SJCRH30 (cell line): Measurements from ENCODE around the gene IL21. TPM values are rescaled to one million over a fixed set of nuclear protein-coding genes. Genes with fewer than 3 reads are reported as not detected.
"Not testable (repeated sequence)": the region's sequence is repeated elsewhere in the genome, so short reads cannot be mapped to it uniquely, and the experiment has no call there.

ENCODE experiments used
- DNase-seq, 2 experiments: peaks; one replicate each; pipeline ENCODE4 v3.0.0-alpha.2; 2015 to 2020
- H3K27ac ChIP-seq: fragments of 250-450 bp; sonication (Bioruptor Pico); 2 replicates; pipeline ENCODE4 v1.5.1; 2020; ENCODE audit warnings: mild to moderate bottlenecking, moderate library complexity
- H3K27me3 ChIP-seq: fragments of 250-450 bp; sonication (Bioruptor Pico); 2 replicates; pipeline ENCODE4 v1.5.1; 2020; ENCODE audit warnings: mild to moderate bottlenecking, moderate library complexity
- H3K36me3 ChIP-seq: fragments of 250-450 bp; sonication (Bioruptor Pico); 2 replicates; pipeline ENCODE4 v1.5.1; 2020; ENCODE audit warnings: mild to moderate bottlenecking, moderate library complexity
- H3K4me1 ChIP-seq: fragments of 250-450 bp; sonication (Bioruptor Pico); 2 replicates; pipeline ENCODE4 v1.5.1; 2020; ENCODE audit warnings: mild to moderate bottlenecking, moderate library complexity
- H3K4me3 ChIP-seq: fragments of 250-450 bp; sonication (Bioruptor Pico); 2 replicates; pipeline ENCODE4 v1.5.1; 2020; ENCODE audit warnings: mild to moderate bottlenecking, moderate library complexity
- H3K9me3 ChIP-seq: fragments of 250-450 bp; sonication (Bioruptor Pico); replicated peaks from 2 replicates; pipeline ENCODE4 v1.5.1; 2020; ENCODE audit warnings: mild to moderate bottlenecking, moderate library complexity
- total RNA-seq: library from RNA; depleted of rRNA; stranded (reverse); fragments of >200 nt; shearing (Covaris generic); gene quantifications from 2 replicates; pipeline ENCODE4 v1.2.3, GENCODE V29; 2014; rRNA removed

IL21 gene
- not detected in 2 replicates for total RNA-seq

DNA sequence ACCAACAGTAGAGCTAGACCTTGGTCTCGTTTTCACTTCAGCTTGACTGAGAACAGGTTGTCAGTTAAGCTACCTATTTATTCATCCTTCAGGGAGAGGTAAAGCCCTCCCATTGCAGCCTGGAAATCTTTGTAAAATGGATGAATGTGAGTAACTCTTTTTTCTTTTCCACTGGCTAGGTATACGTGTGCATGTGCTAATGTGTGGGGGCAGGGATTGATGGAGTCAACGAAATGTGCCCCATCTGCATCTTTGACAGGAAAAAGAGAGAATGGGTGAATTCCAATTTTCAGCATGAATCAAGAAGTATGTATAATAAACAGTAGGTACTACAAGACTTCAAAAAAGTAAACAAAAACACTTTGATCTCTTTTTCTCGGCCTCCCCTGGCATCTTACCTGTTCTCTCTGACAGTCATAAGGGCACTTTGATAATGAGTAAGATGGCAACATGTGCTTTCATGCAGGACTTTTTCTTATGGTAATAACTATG lies at the start of gene IL21:
Gene IL21 (minus strand): TSS at position 51 of the 492 bp plus-strand sequence. CDS start 55 bp downstream, outside the sequence.
- H3K4me1 ChIP-seq, result no peaks in the 10 kb centered on the region
- H3K4me3 ChIP-seq, result no peak within 1 kb of the TSS
- H3K9me3 ChIP-seq, result no peaks in the 10 kb centered on the region
- no peak for DNase-seq
- H3K27ac ChIP-seq, result no peak within 1 kb of the TSS
- H3K36me3 ChIP-seq, result no peaks in the 10 kb centered on the region
- peaks cover 9% of the 10 kb centered on the region; the same call in 1 of the 2 replicates for H3K27me3 ChIP-seq

DNA sequence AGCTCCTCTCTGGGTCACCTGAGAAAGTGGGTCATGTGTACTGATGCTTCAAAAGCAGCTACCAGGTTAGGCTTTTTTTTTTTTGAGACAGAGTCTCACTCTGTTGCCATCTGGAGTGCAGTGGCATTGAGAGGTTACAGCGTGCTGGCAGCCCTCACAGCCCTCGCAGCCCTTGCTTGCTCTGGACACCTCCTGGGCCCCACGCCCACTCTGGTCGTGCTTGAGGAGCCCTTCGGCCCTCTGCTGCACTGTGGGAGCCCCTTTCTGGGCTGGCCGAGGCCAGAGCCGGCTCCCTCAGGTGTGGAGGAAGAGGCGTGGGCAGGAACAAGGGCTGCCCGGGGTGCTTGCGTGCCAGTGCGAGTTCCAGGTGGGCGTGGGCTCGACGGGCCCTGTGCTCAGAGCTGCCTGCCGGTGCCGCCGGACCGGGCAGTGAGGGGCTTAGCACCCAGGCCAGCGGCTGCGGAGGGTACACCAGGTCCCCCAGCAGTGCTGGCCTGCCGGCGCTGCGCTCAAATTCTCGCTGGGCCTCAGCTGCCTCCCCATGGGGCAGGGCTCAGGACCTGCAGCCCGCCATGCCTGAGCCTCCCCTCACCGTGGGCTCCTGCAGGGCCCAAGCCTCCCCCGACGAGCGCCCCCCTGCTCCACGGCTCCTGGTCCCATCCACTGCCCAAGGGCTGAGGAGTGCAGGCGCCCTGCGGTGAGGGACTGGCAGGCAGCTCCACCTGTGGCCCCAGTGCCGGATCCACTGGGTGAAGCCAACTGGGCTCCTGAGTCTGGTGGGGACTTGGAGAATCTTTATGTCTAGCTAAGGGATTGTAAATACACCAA lies 49.3 kb upstream of the IL21 start:
- peaks cover 2% of the 10 kb centered on the region; the same call in 1 of the 2 replicates for H3K4me1 ChIP-seq
- no peaks in the 10 kb centered on the region for H3K36me3 ChIP-seq
- no peak overlapping the region for H3K4me3 ChIP-seq
- no peaks in the 10 kb centered on the region for H3K27me3 ChIP-seq
- no peaks in the 10 kb centered on the region for H3K9me3 ChIP-seq
- no peak for DNase-seq
- H3K27ac ChIP-seq, result no peak overlapping the region

DNA sequence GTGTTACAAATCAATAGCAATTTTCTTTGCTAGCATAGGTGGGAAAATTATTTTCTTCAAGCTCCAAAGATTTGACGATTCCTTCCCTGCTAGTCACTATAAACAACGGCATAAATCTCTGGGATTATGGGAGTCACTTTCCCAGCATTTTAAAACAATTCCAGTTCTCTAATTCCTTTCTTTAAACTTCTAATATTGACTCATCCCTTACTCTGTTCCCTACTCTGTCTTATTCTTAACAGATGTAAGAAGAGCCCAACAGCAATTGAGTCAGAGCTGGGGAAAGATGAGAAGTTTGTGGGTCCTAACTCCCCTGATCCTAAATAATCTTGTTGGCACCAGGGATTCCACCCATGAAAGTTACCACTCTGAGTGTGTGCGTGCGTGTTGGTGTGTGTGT lies 47.4 kb upstream of the IL21 start:
- Histone ChIP-seq H3K27me3 (no peaks in the 10 kb centered on the region), H3K9me3 (no peaks in the 10 kb centered on the region), H3K27ac (no peak overlapping the region), H3K4me1 (peaks cover 2% of the 10 kb centered on the region; the same call in 1 of the 2 replicates), H3K4me3 (no peak overlapping the region), H3K36me3 (no peaks in the 10 kb centered on the region)
- DNase-seq, result no peak

DNA sequence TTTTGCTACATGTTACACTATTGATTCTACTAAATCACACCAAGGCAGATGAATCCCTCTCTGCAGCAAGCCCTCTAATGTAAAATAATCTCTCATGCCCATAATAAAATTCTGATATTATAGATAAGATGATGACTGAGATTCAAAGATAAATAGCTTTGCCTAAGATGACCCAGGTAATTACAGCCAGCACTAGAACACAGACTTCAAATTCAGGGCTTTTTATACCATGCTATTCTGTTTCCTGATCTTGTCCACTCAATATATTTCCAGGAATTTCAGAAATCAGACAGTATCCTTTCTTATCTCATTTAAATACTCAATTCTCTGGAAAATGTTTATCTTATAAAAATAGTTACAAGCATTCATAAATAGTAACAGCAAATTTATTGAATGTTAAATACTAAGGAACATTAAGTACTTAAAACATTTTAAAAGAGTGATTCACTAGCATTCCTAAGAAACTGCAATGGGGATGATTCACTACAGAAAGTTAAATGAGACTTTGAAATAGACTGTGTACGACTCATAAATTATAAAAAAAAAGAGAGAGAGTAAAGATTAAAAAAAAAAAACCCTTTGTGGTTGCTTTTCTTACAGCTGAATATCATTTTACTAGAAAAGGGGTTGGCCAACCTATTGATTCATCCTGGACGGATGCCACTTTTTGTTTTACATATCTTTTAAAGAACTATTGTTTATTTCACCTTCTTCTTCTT lies 45.8 kb upstream of the IL21 start:
- H3K27me3 ChIP-seq, result no peaks in the 10 kb centered on the region
- H3K27ac ChIP-seq, result no peak overlapping the region
- H3K36me3 ChIP-seq, result no peaks in the 10 kb centered on the region
- no peak overlapping the region for H3K4me3 ChIP-seq
- no peak for DNase-seq
- H3K4me1 ChIP-seq, result peaks cover 2% of the 10 kb centered on the region; the same call in 1 of the 2 replicates
- no peaks in the 10 kb centered on the region for H3K9me3 ChIP-seq

DNA sequence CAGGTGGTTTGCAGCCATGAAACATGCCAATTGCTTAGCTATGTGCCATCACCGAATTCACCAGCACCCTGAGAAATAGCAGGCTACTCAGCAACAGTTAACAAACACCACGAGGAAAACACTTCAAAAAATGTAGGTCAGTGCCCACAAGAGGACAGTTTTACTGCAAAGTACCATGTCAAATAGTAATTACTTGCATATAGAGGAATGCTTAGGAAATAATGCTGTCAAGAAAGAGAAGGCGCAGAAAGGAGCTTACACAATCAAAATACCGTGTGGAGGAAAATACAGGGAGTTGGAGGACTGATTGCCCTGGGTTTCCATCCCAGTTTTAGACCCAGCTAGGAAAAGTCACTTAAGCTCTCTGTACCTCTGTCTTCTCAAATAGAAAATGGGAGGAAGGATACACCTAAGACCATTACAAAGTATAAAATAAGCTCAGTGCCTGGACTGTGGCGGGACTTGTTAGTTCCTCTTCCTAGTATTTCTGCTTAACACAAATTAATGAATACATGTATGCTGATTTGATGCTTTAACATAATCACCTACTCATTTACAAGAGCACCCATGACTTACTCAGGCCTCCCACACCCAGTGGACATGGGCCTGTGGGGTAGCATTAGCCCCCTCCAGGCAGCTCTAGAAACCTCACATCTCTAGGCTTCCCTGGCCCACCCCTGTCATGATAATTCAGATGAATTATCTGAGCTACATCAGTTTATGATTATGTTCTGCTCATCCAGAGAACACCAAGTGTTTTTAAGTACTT lies 44.5 kb upstream of the IL21 start:
- Histone ChIP-seq H3K36me3 (no peaks in the 10 kb centered on the region), H3K27me3 (no peaks in the 10 kb centered on the region), H3K4me3 (no peak overlapping the region), H3K27ac (no peak overlapping the region), H3K4me1 (peaks cover 2% of the 10 kb centered on the region; the same call in 1 of the 2 replicates), H3K9me3 (no peaks in the 10 kb centered on the region)
- no peak for DNase-seq

DNA sequence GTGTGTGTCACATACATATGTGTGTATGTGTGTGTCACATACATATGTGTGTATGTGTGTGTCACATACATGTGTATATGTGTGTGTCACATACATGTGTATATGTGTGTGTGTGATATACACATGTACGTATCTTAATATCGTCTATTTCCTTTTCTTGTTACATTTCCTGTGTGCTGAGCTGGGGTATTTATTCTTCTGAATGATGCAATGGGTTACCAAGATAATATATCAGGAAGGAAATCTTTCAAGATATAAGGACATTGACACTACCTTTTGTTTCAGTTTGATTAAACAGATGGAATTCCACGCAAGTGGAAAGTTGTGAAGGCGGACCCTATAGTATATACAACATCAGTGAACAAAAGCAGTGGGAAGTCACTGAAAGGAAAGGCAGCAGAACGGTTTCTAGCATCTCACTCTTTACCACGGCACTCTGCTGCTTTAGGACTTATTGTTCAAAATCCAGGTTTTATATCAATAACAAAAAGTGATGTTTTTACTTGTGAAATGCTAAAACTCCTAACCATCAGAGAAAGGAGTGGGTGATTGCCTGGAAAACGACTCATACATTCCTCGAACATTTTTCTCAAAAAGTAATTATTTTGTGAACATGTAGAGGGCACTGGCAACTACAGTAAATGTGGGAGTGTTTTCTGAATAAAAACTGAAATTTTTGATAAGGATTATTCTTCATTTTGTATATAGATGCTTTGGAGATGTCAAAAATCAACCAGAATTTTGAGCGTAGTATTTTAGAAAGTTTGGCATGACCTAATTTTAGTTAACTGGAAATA lies 43.1 kb upstream of the IL21 start:
- Histone ChIP-seq H3K36me3 (no peaks in the 10 kb centered on the region), H3K4me3 (no peak overlapping the region), H3K4me1 (peaks cover 2% of the 10 kb centered on the region; the same call in 1 of the 2 replicates), H3K27ac (no peak overlapping the region), H3K9me3 (no peaks in the 10 kb centered on the region), H3K27me3 (no peaks in the 10 kb centered on the region)
- DNase-seq, result no peak

DNA sequence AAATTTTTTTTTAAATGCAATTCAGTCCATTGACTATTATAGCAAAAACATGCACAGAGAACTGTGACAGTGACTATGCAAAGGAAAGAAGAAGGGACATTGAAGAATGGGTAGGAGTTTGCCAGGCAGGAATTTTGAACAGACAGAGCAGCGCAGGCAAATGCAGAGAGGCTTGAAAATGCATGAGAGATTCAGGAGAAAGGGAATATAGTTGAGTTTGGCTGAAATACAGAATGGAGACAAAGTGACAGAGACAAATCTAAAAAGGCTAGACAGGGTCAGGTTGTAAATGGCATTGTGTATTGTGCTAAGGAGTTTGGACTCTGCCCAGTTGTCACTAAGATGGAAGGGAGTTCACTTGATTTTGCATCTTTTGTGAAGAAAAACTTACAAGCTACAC lies 42.4 kb upstream of the IL21 start:
- Histone ChIP-seq H3K27ac (no peak overlapping the region), H3K36me3 (no peaks in the 10 kb centered on the region), H3K27me3 (no peaks in the 10 kb centered on the region), H3K9me3 (no peaks in the 10 kb centered on the region), H3K4me3 (no peak overlapping the region), H3K4me1 (peaks cover 2% of the 10 kb centered on the region; the same call in 1 of the 2 replicates)
- no peak for DNase-seq

DNA sequence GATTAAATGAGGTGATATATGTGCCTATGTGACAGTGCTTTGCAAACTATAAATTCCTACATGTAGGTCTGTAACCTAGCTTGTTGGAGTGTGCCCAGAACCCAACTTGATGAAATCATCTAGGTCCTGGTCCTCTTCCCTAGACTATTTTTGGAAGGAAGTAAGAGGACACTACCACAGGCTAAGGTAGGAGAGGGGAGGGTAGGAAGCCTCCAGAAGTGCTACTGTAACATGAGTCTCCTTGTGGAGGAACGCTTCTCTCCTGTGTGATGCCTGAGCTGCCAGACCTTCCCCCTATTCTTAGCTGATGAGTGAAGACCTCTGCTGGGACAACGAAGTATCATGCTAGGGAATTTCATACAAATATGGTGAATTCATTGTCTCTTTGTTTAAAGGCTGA lies 41.8 kb upstream of the IL21 start:
- H3K4me1 ChIP-seq, result peaks cover 2% of the 10 kb centered on the region; the same call in 1 of the 2 replicates
- H3K4me3 ChIP-seq, result no peak overlapping the region
- no peak for DNase-seq

DNA sequence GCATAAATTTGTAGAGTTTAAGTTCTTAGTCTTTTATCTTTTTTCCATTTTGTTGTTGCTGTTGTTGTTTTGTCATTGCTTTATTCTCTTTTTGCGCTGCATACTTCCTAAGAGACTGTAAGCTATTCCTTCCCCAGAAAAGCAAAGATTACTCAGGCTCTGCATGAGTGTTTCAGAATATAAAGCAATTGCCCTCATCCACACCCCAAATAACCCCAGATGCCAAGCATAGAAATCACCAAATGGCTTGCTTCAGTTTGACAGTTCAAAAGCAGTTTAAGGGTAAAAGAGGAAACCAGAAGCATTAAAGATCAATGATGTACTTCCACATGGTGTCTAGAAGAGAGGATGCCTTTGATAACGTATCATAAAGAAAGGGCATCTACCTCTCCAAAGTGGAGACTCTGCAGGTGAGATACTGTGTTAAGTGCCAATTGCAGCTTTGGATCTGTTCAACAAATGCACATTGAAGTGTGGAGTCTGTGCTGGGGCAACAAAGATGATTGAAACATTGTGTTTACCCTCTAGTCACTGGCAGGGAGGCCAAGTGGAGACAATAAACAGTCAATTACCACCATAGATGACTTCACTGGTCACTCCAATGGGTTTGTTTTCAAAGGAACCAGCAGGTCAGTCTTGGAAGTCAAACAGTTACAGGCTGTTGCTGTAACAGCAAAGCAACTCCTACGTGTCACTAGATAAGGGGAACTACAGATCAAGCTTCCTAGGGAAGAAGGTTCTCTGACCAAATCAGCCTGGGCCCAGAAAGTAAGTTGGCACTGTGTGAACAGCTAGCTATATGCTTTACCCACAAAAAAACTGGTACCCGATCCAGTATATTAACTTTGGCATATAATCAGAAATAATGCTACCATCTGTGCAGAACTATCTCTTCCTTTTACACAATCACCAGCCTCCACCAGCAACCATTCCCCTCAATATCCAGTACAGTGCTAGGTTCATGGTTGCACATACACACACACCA lies 40.6 kb upstream of the IL21 start:
- no peaks in the 10 kb centered on the region for H3K27me3 ChIP-seq
- no peak overlapping the region for H3K27ac ChIP-seq
- H3K4me1 ChIP-seq, result no peaks in the 10 kb centered on the region
- H3K36me3 ChIP-seq, result no peaks in the 10 kb centered on the region
- no peaks in the 10 kb centered on the region for H3K9me3 ChIP-seq
- DNase-seq, result no peak
- H3K4me3 ChIP-seq, result no peak overlapping the region

More for the DNA sequence above, 41.8 kb upstream of the IL21 start:
- Histone ChIP-seq H3K9me3 (no peaks in the 10 kb centered on the region), H3K36me3 (no peaks in the 10 kb centered on the region), H3K27me3 (no peaks in the 10 kb centered on the region), H3K27ac (no peak overlapping the region)

DNA sequence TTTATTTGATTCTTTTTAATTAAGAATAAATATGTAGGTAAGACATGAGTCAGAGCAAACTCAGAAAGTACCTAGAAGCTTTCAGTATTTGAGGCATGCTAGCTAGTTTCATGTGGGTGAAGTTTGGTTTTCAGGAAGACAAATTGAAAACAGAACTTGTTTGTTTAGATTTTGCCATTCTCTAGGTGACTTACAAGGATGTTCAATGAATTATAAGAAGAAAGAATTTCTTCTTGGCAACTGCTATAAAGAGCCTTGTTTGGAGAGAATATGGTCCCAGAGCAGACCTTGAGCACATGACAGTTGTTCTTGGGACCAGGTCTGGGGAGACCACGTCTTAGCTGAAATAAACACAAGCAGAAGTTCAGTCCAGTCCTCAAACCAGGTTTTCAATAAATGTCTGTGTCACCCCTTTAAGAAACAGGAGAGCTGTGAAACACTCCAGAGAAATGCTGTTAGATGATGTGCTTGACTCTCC lies 38.0 kb upstream of the IL21 start:
- Histone ChIP-seq H3K4me3 (no peak overlapping the region), H3K36me3 (no peaks in the 10 kb centered on the region), H3K4me1 (no peaks in the 10 kb centered on the region), H3K27ac (no peak overlapping the region), H3K9me3 (no peaks in the 10 kb centered on the region), H3K27me3 (no peaks in the 10 kb centered on the region)
- DNase-seq, result no peak

DNA sequence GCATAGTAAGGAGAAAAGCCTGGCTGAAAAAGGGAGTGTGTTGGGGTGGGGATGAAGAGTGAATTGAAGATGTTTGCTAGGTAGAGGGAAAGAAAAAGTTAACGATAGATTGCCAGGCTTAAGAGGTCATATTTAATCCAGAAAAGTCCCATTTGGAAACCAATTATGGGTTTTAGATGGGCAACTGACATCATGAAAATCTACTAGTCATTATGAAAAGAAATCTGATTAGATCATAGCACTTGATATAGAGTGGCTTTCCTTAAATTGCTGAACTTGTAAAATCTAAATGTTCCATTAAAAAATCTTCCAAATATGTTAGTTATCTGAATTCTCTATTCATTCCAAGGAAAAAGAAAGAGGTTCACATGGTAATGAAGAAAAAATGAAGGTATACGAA lies 37.5 kb upstream of the IL21 start:
- H3K27ac ChIP-seq, result no peak overlapping the region
- no peaks in the 10 kb centered on the region for H3K36me3 ChIP-seq
- H3K4me1 ChIP-seq, result no peaks in the 10 kb centered on the region
- H3K27me3 ChIP-seq, result no peaks in the 10 kb centered on the region
- no peaks in the 10 kb centered on the region for H3K9me3 ChIP-seq
- no peak for DNase-seq
- no peak overlapping the region for H3K4me3 ChIP-seq

DNA sequence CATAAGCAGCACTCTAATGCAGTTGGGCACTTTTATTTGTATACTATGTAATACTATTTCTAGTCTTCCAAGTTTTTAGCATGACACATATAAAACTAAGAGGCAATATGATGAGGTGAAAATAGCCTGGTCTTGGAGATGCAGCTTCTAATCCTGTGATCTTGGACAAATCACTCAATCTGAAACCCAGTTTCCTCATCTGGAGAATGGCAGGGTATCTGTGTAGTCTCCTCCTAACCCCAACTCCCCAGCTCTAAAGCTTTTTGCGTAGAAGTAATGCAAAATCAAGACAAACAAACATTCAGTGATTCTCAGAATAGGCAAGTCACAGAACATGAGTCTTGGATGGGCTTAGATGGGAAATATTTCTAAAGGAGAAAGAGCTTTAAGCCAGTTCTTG lies 36.7 kb upstream of the IL21 start:
- H3K27me3 ChIP-seq, result no peaks in the 10 kb centered on the region
- H3K9me3 ChIP-seq, result no peaks in the 10 kb centered on the region
- H3K4me3 ChIP-seq, result no peak overlapping the region
- H3K4me1 ChIP-seq, result no peaks in the 10 kb centered on the region
- DNase-seq, result no peak
- no peak overlapping the region for H3K27ac ChIP-seq
- no peaks in the 10 kb centered on the region for H3K36me3 ChIP-seq

DNA sequence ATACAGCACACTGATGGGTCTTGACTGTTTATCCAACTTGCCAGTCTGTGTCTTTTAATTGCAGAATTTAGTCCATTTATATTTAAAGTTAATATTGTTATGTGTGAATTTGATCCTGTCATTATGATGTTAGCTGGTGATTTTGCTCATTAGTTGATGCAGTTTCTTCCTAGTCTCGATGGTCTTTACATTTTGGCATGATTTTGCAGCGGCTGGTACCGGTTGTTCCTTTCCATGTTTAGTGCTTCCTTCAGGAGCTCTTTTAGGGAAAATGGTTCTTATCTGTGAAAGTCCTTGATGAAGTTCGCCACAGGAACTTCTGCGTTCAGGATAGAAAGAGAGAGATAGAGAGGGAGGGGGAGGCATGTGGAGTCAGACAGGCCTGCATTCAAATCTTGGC lies 35.7 kb upstream of the IL21 start:
- not testable (repeated sequence) for H3K27me3 ChIP-seq, H3K4me3 ChIP-seq, H3K9me3 ChIP-seq, H3K4me1 ChIP-seq, H3K36me3 ChIP-seq, H3K27ac ChIP-seq, DNase-seq
